GM20431 (cell line): ENCODE results near the gene MBTPS2.

ENCODE experiments used
- in situ Hi-C: fragments of 300-500 bp; cut with MseI, MboI; formaldehyde crosslinking; loops from one replicate; pipeline ENCODE4 v1.15.0; 2020; ENCODE audit warnings: low sequenced_read_pairs; ENCODE audit not compliant: unreplicated experiment

Gene MBTPS2

GRCh38 chrX:21932292-21933002, 93.0 kb downstream of the MBTPS2 start:
- in situ Hi-C loops, result no loop called here

- in situ Hi-C loops, result no loop called here
Observed at GRCh38 chrX:21933077-21933476, 93.7 kb downstream of the MBTPS2 start.

- in situ Hi-C loops, result no loop called here
Observed at GRCh38 chrX:21934414-21934813, 95.0 kb downstream of the MBTPS2 start.
